Epidermal melanocyte (primary cell): ENCODE measurements around the gene HMGA1.
A peak's percentile ranks its signal among the peaks of the same experiment; 100 is the strongest.

Source experiments
- DNase-seq: peaks from one replicate; pipeline ENCODE4 v3.0.0; 2011; ENCODE audit warnings: low spot score; ENCODE audit not compliant: insufficient read length

Gene HMGA1

DNA sequence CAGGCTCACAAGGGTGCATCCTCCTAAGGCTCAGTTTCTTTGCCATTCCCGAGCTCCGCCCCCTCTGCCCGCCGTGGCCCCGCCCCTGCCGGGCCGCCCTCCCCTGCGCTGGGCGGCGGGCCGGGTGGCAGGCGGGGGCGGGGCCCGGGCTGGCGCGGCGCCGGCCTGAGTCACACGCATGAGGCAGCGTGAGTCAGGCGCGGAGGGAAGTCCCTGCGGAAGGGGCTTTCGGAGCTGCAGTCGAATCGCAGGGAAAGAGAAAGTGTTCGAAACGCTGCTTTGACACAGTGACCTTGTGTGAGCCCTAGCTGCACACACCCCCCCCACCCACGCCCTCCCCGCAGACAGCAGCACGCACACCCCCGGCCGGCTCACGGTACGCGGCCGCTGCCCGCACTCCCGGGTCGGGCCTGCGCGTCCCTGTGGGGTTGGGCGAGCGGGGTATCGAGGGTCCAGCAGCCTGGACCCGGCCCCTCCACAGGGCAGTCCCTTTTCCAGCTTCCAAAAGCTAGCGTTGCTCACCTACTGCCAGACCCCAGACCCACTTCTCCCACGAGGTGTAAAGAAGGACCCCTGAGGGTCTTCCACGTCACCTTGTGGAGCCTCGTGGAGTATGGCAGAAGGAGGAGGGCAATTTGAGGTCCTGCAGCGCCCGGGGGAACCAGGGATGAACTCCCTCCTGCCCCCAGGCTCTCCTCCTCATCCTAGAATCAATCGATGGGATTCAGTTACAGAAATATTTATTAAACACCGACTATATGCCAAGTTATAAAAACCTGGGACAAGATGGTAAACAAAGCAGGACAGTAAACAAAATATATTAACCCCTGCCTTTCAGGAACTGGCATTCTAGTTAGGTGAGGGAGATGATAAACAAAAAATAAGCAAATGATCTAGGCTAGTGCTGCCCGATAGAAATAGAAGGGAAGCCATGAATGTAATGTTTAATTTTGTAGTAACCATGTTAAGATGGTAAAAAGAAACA is 12.4 kb upstream of the HMGA1 start:
- peak; percentile 95 for DNase-seq

DNA sequence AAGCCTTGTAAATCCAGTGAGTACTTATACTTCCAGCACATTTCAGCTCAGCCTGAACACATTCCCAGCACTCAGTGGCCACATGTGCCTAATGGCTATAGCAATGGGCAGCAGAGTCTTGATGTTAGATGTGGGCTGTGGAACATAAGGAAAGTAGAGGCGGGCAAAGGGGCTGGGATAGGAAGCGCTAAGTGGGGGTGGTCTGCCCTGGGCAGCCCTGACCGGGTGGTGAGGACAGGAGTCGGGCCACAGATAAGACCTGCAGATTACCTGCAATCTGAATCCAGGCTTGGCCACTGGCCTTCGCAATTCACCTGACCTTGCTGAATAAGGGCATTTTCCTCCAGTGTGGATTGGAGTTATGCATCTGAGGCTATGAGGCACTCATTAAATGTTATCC is 11.1 kb upstream of the HMGA1 start:
- DNase-seq: no peak

DNA sequence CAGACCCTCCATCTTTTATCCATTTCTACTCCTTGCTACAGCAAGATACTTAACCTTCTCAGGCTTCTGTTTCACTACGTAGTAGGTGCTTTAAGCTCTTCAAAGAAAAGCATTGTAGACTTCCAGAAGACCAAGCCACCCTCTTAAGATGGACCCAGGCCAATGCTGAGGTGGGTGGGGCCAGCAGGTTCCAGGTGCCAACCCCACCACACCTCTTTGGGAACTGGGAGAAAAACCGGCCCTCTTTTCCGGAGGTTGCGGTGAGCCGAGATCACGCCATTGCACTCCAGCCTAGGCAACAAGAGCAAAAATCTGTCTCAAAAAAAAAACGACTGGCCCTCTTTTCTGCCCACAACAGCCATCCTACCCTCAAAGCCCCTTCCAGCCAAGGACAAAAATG is 10.6 kb upstream of the HMGA1 start:
- no peak for DNase-seq

DNA sequence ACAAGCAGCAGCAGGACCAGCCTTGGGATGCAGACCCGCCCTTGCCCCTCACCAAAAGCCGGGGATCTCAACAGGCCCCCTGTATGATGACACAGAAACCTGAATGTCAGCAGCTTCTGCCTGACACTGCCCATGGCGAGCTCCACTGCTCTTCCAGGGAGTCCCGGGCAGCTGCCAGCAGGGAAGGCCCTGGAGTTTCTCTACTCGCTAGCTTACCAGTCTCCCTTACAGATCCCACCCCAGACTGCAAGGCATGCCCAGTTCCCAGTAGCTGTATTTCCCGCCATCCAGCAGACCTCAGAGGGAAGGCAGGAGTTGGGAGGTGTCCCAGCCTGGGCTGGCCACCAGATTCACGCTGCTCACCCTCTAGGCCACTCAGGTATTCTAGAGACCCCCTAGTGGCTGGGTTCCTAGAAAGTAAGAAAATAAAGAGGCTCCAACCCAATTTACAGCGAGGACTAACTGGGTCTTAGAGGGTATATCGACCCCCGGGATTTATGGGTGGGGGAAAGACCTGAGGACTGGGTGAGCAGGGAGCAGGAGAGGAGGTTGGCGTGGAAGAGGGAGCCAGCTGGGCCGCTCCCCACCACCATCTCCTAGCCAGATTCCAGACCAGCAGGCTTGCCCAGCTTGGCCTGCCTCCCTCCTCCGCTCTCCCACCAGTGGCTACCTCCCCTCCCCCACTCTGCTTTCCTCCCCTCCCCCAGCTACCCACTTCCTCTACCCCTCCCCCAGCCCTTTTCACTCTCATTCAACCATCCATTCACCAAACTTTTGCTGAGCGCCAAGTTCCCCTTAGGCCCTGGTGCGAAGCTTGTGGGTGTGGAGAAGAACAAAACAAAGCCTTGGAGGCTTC is 9.7 kb upstream of the HMGA1 start:
- no peak for DNase-seq

DNA sequence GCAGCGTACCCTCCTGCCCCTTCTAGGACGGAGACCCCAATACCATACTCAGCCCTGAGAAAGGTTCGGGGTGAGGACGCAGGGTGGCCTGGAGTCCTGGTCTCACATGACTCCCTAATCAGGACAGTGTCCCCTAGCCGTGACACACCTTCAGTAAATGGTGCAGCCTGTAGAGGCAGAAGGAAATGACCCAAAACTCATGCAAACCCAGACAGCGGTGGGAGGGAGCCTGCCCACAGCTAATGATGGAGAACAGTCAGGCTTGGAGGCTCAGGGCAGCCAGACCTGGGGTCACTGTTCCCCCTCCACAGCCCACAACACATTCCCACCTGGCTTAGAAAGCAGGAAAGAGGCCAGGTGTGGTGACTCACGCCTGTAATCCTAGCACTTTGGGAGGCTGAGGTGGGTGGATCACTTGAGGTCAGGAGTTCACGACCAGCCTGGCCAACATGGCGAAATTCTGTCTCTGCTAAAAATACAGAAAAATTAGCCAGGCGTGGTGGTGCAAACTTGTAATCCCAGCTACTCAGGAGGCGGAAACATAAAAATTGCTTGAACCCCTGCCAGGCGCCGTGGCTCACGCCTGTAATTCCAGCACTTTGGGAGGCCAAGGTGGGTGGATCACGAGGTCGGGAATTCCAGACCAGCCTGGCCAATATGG is 8.8 kb upstream of the HMGA1 start:
- DNase-seq: no peak

DNA sequence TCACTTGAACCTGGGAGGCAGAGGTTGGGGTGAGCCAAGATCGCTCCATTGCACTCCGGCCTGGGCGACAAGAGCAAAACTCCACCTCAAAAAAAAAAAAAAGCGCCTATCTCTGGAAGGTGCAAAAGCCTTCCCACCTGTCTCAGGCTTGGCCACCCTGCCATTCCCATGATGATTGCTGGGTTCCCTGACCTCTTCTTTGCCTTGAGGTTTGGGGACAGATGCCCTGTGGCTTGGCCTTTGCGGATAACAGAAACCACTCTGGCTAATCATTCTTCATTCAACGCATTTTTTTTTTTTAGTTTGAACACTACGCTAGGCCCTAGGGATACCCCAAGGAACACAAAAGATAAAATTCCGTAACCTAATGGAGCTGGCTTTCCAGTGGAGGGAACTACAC is 6.8 kb upstream of the HMGA1 start:
- no peak for DNase-seq

DNA sequence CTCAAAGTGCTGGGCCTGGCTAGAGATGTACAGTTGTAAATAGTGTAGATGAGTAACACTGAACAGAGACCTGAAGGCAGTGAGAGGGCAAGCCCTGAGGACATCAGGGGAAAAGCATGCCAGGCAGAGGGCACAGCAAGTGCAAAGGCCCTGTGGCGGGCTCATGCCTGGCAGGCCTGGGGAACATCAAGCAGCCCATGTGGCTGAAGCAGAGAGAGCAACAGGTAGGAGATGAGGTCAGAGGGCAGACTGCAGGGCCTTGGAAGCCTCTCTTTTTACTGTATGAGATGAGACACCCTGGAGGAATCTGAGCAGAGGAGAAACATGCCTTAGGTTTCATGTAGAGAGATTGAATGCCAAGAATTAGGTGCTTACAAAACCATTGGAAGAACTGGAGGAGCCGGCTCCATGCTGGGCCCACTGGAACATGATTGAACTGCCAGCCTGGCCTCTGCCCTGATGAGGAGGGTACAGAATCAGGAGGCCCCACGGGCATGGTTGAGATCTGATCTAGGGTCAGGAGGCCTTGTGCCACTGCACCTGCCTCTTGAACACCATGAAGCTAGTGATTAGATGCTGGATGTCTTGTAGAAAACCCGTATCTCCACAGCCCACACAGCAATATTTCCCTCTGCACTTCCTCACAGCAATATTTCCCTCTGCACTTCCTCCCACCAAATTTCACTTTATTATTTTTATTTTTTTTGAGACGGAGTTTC is 5.9 kb upstream of the HMGA1 start:
- no peak for DNase-seq

DNA sequence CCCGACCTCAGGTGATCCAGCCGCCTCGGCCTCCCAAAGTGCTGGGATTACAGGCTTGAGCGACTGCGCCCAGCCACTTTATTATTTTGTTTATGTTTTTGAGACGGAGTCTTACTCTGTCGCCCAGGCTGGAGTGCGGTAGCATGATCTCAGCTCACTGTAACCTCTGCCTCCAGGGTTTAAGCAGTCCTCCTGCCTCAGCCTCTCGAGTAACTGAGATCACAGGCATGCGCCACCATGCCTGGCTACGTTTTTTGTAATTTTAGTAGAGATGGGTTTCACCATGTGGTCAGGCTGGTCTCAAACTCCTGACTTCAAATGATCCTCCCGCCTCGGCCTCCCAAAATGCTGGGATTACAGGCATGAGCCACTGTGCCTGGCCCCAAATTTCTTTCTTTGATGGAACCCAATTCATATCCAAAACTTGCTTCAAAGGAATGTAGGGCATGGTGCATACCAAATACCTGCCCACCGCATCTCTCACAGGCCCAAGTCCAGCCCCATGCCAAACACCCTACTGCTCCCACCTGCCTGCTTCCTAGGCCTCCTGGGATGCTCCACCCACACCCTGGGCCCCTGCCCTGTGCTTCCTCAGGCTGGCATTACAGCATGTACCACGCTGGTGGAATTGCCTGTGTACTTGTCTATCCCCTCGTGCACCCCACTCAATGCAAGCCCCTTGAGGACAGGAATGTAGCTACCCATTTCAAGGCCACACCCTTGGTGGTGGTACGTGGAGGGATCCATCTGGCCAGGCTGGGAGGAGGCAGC is 4.9 kb upstream of the HMGA1 start:
- DNase-seq: no peak

DNA sequence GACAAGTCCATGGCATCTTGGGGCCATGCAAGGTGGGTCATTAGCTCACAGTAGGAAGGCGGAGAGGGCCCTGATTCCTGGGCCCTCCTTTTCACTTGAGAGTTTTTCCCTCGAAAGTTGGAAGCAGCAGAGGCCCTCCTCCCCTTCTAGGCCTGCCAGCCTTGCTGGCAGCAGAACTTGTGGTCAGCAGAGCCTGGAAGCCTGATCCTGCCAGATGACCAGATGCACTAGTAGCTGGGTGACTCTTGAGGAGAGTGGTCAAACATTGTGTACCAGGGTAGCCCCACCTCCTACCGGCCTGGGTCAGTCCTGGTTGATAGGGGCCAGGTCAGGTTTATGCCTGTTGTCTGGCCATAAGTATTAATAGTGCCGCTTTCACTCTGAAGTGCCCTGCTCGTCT is 3.8 kb upstream of the HMGA1 start:
- no peak for DNase-seq

DNA sequence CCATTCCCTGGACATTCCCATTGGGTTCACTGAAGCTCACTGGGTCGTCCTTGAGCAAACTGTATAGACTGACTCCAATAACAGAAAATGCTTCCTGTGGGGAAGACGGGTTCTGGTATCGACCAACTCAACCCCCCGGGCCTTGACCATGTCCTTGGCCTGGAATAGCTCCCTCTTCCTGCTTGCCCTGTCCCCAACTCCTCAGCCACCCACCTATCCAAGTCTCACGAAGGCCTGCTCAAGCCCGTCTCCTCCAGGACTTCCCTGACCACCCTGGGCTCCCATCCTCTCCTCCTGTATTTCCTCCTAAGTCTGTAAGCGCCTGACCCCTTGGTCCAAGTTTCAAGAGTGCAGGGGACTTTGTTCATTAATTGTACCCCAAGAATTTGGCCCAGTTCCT is 2.8 kb upstream of the HMGA1 start:
- DNase-seq: no peak

DNA sequence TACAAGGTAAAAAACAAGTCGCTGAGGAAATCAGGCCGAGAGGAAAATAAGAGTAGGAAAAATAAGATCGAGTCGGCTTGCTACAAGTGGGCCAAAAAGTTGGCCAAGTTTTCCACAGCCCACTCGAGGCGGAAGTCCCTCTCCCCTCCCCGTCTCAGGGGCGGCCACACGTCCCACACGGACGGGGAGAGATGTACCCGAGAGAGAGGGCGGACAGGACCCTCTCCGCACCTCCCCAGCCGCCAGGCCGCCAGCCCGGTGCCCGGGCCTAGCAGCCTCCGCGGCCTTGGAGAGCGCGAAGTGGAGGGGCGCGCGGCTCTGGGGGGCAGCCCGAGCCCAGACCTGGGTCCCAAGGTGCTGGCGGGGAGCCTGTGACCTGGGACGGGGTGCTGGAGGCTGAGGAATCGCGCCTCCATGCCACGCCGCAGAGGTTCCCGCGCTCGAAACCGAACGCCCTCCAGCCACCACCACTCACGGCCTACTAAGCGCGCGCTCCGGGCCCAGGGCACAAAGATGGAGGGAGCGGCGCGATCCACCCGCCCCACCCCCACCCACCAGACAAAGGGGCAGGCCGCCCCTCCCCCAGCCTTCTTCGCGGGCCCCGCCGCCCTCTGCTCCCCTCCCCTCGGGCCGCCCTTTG is 1.9 kb upstream of the HMGA1 start:
- DNase-seq: no peak

DNA sequence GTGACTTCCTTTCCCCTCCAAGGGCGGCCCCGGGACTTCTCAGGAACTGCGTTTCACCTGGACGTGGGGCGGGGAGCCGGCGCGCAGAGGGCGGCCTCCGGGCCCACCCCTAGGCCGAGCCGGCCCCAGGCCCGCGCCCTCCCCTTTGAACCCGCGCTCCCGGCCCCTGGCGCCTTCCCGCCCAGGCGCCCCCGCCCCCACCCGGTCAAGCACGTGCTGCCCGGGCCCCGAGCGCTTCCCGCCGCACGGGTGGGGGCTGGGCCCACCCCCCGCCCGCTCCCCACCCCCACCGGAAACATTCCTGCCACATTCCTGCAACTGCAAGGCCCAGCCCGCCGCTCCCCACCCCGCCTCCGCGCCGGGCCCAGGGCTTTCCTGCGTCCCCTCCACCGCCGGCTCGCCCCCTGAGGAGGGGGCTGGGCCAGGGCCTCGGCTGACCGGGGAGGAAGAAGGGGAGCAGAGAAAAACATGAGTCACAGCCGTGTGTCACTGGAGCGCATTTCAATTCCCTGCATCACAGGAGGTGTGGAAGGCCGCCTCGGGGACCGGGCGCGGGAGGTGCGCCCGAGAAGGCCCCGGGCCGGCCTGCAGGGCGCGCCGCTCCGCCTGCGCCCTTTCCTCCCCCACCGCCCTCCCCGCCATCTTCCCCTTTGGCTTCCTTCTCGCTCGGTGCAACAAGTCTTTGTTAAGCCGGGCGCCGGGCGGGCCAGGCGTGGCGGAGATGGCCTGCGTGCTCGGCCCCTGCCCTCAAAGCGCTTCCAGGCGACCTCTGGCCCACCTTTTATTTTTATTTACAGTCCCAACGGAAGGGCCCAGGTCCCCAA is 1.2 kb upstream of the HMGA1 start:
- no peak for DNase-seq

DNA sequence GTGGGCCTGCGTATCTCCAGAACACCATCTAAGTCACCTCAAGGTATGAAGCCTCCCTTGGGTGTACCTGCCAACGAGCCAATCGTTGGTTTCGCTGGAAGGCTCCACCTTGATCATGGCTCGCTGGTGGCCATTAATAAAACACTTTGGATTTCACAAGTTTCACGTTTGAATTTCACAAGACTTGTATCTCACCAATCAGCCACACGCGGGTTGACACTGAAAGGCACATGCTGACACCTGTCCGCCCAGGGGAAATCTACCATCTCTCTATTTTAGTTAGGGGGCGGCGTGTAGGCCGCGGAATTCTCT is 586 bp upstream of the HMGA1 start:
- no peak for DNase-seq

DNA sequence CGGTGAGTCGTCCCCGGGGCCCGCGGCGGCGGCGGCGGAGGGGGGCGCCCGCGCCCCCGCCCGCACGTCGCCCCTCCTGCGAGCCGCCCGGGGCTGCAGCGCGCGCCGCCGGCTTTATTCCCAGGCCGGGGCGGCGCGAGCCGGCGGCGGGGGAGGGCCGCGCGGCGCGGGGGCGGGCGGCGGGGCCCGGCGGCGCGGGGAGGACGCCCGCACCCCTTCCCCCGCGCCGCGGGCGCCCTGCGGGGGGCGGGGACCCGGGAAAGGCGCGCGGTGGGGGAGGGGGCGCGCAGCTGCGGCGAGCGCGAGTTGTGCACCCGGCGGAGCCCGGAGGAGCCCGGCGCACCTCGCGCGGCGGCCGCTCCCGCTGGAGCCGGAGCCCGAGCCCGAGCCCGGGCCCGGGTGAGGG is 646 bp downstream of the HMGA1 start:
- no peak for DNase-seq

DNA sequence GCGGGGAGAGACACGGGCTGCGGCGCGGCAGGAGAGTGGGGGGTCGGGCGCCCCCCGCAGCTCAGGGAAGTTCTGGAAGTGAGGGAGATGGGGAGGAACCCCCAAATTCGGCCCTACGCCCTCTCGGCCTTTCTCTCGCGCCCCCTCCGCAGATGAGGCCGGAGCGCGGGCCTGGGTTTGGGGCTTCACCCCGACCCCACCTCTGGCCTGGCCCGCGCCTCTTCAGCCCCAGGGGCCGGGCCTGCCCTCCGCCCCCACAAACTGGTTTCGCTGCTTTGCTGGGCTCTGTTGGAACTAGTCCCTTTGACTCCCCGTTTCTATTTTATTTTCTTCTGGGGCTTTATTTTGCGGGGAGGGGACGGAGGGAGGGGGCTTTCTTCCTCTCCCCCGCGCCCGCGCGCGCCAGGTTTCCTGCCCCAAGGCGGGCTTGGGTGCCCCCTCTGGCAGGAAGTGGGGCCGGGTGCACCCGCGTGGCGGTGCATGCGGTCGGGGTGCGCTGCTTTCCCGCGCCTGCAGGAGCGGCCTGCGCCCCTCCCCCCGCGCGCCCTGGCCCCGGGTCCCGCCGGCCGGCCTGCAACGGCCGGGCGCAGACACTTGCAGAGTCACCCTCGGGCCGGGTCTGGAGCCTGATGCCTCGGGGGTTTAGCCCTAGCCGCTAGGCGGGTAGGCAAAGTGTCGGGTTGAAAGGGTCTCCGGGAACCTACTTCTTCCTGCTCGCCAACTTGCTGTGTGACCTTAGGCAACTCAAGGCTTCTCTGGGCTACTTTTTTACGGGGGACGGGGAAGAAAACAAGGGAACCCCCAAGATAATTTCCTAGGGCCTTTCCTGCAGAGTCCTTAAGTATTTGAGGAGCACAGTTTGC is 1.3 kb downstream of the HMGA1 start:
- DNase-seq: no peak

DNA sequence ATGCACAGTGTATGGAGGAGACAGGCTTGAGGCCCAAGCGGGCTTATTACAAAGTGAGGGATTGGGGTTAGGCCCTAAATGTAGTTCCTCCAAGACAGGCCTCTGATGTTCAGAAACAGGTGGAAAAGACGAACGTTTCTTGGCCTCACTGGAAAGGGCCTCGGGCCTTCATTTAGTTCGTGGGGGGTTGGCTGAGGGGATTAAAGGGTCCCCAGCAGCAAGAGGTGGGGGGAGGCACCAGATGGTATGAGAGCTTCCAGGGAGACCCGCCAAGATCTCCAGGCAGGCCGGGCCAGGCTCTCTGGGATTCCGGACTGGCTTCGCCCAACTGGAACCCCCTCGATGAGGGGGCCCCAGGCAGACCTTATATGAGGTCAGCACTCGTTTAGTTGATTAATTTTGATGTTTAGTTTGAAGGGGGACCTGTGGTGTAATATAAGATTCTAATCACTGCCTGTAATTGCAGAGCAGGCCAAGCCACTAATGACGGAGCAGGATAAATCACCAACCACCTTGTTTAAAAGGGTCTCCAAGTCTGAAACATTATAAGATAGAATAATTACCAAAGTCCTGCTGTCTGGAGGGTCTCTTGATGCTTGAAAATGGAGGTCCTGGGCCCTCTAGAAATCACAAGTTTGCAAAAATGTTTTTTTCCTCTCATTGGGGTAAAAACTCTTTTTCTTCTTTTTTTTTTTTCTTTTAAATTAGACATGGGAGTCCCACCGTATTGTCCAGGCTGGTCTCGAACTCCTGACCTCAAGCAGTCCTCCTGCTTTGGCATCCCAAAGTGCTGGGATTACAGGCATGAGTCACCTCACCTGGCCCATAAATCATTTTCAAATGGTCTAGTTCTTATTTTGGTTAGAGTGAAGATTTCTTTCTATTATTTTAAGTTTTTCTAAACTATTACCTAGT is 2.2 kb downstream of the HMGA1 start:
- no peak for DNase-seq

DNA sequence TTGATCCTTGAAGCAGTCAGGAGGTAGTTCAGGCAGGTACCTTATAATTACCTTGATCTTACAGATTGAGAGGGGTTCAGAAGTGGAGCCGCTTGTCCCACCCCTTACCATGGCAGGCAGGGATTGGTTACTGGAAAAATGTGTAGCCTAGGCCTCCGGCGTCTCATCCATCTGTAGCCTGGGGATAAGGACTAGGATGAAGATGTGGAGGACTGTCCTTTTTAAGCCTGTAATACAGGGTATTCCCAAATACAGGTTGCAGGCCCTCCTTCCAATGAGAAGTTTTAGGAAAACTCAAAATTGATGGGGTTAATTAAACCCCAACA is 2.8 kb downstream of the HMGA1 start:
- DNase-seq: no peak
